Activated CD4-positive, alpha-beta T cell treated with anti-CD3 and anti-CD28 coated beads, Interleukin-2, amount 50 U/mL, for 4 hours (primary cell): ENCODE measurements around the gene ARL8B.

Experiments used
- DNase-seq, 2 experiments: peaks; one replicate each; pipeline ENCODE4 v3.0.0-alpha.2; 2020

The ARL8B gene

DNA sequence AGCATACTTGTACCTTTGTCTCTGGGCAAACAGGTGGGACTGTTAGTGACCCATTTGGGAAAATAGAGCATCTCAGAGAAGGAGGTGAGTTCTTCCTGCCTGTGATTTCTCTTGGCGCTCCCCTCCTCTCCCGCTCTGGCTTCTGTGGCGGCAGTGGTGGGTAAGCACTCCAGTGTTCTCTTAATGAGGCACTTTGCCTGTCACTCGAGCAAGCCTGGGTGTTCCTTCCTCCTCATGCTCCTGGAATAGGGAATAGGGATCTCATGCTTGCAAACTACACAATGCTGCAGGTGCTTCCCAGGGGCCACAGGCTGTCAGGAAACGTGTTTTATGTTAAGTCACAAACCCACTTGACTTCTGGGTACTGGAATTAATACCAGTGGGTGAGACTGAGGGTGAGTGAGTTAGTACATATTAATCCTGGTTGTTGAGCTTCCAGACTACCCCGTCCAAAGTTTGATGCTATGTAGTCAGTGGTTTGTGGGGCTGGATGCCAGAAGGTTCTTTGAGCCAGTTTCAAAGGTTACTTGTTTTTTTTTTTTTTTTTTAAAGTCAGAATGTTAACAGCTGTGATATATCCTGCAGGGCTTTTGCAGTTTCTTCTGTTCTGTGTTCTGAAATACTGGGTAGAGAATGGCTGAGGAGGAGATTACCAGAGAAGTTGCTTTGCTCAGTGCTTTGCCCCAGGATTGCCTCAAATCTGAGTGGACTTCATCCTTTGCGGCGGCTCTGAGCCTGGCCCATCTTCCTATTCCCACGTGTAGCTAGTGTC lies 95.9 kb downstream of the ARL8B start:
- DNase-seq = no peak

GRCh38 chr3:5218815-5219214 lies 96.7 kb downstream of the ARL8B start:
- no peak for DNase-seq

DNA sequence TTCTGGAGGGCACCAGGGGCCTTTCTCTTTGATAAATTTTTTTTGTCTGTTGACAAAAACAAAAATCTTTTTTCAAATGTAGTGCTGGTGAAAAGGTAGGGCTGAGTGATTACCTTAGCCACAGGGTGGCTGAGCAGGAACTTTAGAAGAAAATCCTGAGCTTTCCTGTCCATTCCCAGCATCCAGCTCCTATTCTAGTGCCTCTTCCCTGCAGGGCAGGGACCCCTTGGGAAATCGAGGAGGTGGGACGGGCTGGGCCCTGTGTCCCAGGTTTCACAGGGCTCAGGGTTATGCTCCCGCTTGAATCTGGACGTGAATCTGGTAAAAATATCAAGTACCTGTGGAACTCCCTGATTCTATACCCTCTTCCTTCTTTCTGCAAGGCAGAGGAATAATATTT lies 97.1 kb downstream of the ARL8B start:
- DNase-seq = no peak

GRCh38 chr3:5220193-5220592 lies 98.1 kb downstream of the ARL8B start:
- DNase-seq = no peak

DNA sequence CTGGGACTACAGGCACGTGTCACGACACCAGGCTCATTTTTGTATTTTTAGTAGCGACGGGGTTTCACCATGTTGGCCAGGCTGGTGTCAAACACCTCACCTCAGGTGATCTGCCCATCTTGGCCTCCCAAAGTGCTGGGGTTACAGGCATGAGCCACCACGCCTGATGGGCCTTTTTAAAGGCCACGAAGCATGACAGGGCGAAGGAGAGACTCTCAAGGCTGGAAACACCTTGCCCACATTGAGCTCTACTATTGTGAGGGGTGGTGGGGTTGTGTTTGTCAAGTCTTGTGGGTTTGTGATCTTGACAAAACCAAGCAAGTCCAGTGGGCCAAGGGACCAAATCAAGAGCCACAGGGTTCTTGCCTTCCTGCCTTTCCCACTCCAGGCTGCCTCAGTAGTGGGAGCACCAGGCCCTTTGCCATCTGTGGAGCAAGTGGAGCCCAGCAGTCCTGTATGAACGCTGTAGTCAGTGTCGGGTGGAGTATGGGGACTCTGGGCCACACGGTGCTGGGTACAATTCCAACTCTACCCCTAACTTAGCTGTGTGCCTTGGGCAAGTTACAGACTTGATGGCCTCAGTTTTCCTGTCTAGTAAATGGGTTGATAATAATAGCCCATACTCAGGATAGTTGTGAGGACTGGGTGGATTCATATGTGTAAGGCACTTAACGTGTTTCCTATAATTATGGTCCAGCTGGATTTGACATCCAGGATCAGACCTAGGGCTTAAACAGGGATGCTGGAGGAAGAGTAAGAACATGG lies 98.8 kb downstream of the ARL8B start:
- DNase-seq = no peak

DNA sequence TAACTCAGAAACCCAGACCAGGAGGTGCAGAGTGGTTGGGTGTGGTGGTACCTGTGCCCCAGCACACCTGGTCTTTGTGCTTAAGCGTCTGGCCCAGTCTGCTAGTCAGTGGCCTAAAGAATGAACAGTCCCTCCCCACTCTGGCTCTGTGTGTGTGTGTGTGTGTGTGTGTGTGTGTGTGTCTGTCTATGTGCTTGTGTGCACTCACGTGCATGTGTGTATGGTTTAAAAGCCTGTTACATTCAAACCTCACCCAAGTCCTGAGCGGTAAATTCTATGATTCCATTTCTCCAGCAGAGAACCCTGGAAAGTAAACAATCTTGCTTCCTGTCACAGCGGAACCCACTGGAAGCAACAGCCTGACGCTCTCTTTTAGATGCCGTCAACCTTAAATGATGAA lies 99.6 kb downstream of the ARL8B start:
- no peak for DNase-seq

GRCh38 chr3:5222283-5223005 lies 100.4 kb downstream of the ARL8B start:
- no peak for DNase-seq

- no peak for DNase-seq
Observed at GRCh38 chr3:5226783-5227182, 104.7 kb downstream of the ARL8B start.

DNA sequence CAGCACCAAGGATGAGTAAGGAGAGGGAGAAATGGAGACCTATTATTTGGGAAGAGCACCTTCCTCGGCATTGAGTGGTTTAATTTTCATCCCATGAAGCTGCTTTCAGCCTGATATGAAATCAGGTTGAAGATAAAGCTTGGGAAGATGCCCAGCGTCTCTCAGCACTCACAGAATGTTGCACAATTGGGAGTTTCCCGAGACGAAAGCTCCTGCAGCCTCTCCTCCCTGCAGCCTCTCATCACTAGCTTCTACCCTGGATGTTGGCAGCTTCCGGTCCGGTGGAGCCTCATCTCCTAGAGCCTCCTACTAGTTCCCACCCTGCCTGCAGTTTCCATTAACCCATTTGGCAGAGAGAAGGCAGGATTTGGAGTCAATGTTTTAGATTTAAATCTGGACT lies 105.7 kb downstream of the ARL8B start:
- DNase-seq = no peak

- no peak for DNase-seq
Observed at GRCh38 chr3:5229414-5229813, 107.3 kb downstream of the ARL8B start.
